CD4-positive, alpha-beta T cell treated with Interleukin-12 subunit alpha and Interleukin-12 subunit beta, for 1 hour (primary cell): ENCODE results near the gene INTS6.

Experiments used
- DNase-seq: peaks from one replicate; pipeline ENCODE4 v3.0.0-alpha.2; 2020

Gene INTS6

GRCh38 chr13:51341791-51342190, 111.0 kb downstream of the INTS6 start:
- no peak for DNase-seq

- no peak for DNase-seq
Measured at GRCh38 chr13:51341232-51341631, 111.6 kb downstream of the INTS6 start.

- no peak for DNase-seq
Measured at GRCh38 chr13:51339952-51340732, 112.7 kb downstream of the INTS6 start.

DNA sequence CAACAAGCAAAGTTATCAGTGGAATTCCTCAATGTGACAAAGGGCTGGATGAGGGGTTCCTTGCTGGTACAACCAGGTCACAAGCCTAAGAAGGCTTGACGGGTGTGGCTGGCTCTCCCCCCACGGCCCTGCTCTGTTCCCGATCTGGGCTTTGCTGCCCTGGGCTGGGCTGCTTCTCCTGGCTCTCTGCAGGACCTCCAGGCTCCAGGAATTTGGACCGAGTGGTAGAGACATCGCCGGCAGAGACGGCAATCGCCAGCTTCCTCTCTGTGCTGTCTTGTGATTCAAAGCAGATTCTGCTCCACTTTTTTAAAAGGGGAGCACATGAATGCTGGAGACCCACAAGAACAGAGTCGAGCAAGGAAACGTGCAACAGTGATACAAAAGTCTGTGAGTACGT, 113.5 kb downstream of the INTS6 start, which contains the start of gene SERPINE3:
SERPINE3 (plus strand) TSS at position 338 of the 400 bp plus-strand sequence. CDS start 1,401 bp downstream, outside the sequence.
- DNase-seq: no peak

- DNase-seq: no peak
Measured at GRCh38 chr13:51336746-51337145, 116.1 kb downstream of the INTS6 start.

DNA sequence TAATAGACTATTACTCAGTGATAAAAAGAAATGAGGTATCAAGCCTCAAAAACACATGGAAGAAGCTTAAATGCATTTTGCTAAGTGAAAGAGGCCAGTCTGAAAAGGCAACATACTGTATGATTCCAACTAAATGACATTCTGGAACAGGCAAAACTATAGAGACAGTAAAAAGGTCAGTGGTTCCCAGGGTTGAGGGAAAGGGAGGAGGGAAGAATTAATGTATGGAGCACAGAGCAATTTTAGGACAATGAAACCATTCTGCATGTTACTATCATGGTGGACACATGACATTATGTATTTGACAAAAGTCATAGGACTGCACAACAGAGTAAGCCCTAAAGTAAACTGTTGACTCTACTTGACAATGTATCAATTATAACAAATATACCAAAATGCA, 119.0 kb downstream of the INTS6 start:
- no peak for DNase-seq

GRCh38 chr13:51333421-51333820, 119.4 kb downstream of the INTS6 start:
- no peak for DNase-seq

DNA sequence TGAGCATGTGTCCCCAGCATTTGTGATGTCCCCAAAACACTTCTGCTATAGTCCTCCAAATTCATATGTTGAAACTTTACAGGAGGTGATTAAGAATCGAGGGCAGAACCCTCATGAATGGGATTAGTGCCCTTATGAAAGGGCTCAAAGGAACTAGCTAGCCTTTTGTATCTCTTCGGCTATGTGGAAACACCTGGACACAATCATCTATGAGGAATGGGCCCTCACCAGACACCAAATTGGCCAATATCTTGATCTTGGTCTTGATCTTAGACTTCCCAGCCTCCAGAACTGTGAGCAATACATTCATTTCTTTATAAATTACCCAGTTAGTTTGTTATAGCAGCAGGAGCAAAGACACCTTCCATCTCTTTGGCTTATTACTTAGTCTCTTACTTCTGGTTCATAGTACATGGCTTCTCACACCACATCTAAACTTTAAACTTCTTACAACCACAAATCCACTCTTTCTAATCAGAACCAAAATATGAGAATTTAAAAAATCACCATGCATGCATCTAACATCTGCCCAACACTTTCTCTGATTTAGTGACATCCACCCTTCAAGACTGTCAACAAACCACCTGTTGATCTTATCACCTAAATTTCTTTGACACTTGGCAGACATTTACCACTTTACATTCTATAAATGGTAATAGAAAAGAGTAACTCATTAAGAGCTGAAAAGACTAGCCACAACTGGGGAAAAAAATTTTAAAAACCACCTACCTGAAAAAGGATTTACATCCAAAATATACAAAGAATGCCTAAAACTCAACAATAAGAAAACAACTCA, 120.1 kb downstream of the INTS6 start:
- no peak for DNase-seq

GRCh38 chr13:51331354-51331861, 121.4 kb downstream of the INTS6 start:
- no peak for DNase-seq

DNA sequence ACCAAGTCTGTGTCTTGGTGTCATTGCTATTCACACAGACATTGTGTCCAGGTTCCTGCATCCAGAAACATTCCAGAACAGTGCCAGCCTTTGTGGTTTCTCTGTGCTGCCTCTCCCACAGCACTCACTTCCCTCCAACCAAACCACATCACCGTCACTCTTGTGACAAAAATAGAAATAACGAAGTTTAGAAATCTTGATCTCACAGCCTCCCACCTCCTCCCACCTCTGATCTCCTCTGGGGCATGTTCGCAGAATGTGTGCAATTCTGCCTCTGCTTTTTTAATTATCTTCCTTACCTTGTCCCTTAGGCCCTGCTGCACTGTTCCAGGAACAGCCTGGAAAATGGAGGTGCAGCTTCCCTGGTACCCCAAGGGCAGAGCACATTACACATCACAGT, 122.0 kb downstream of the INTS6 start:
- DNase-seq: no peak

GRCh38 chr13:51329606-51330005, 123.2 kb downstream of the INTS6 start:
- DNase-seq: no peak

GRCh38 chr13:51328488-51328887, 124.3 kb downstream of the INTS6 start:
- no peak for DNase-seq

- no peak for DNase-seq
Measured at GRCh38 chr13:51327961-51328360, 124.9 kb downstream of the INTS6 start.

- no peak for DNase-seq
Measured at GRCh38 chr13:51326777-51327176, 126.1 kb downstream of the INTS6 start.

GRCh38 chr13:51325837-51326236, 127.0 kb downstream of the INTS6 start:
- no peak for DNase-seq

- no peak for DNase-seq
Measured at GRCh38 chr13:51324714-51325420, 128.0 kb downstream of the INTS6 start.

GRCh38 chr13:51323824-51324511, 128.9 kb downstream of the INTS6 start:
- DNase-seq: no peak

DNA sequence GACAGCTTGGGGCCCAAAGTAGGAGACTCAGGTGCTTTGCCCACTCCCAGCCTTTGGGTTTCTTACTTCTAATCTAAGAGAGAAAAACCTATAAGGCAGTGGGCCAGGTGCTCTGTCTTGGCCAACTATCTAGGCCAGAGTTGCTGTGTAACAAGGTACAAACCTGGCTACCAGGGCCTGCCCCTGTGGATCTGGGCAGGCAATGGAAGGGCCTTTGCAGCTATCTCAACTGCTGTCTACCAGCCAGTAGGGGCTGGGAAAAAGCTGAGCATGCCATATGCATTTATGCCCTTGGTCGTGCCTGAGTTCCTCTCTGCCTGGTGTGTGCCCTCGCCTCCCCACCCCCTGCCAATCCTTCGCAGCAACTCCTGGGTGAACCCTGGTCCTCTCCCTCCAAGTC, 130.0 kb downstream of the INTS6 start:
- DNase-seq: no peak

- no peak for DNase-seq
Measured at GRCh38 chr13:51321836-51322235, 131.0 kb downstream of the INTS6 start.

DNA sequence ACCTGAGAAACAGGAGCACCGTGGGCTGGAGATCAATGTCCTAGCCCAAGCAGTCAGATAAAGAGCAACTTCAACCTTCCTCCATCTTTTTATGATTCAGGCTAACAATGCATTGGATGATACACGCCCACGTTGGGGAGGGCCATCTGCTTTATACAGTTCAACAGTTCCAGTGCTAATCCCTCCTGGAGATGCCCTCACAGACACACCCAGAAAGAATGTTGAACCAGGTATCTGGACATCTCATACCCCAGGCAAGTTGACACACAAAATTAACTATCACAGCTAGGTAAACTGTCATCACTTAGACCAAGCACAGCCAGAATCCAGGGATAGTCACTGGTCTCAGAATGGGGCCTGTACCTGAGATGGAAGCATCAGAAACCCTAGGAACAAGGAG, 134.0 kb downstream of the INTS6 start:
- DNase-seq: no peak

GRCh38 chr13:51318015-51318414, 134.8 kb downstream of the INTS6 start:
- DNase-seq: no peak

GRCh38 chr13:51317262-51317661, 135.6 kb downstream of the INTS6 start:
- no peak for DNase-seq

- no peak for DNase-seq
Measured at GRCh38 chr13:51313619-51314018, 139.2 kb downstream of the INTS6 start.
